Spleen (tissue), 11 donors: Measurements from ENCODE around the gene PPIL1. TPM values are rescaled to one million over a fixed set of nuclear protein-coding genes. Genes with fewer than 3 reads are reported as not detected.

Experiments
- DNase-seq: peaks from one replicate; pipeline ENCODE4 v3.0.0-alpha.2; 2020
- H3K27ac ChIP-seq, 8 donors: fragments of 200-600 bp; sonication (generic) in 7 of 8; 1 replicate in 4 of 8; 2 replicates in 4 of 8; pipeline versions ENCODE4 v1.5.0 to v1.8.0; 2016 to 2021; ENCODE audit warnings: inconsistent platforms in 4 of 8, mild to moderate bottlenecking in 4 of 8, moderate library complexity in 1 of 8
- H3K27me3 ChIP-seq, 7 donors: fragments of 200-600 bp; sonication (generic) in 6 of 7; replicated peaks in 1 of 7; 1 replicate in 4 of 7; 2 replicates in 3 of 7; pipeline versions ENCODE4 v1.5.0 to v1.8.0; 2016 to 2021; ENCODE audit warnings: inconsistent platforms in 3 of 7, mild to moderate bottlenecking in 1 of 7
- H3K36me3 ChIP-seq, 6 donors: fragments of 200-600 bp; sonication (generic) in 5 of 6; 1 replicate in 4 of 6; 2 replicates in 2 of 6; pipeline versions ENCODE4 v1.5.0 to v1.8.0; 2016 to 2021; ENCODE audit warnings: inconsistent platforms in 2 of 6
- H3K4me1 ChIP-seq, 6 donors: fragments of 200-600 bp; sonication (generic) in 5 of 6; 1 replicate in 3 of 6; 2 replicates in 3 of 6; pipeline versions ENCODE4 v1.5.0 to v1.8.0; 2016 to 2021; ENCODE audit warnings: inconsistent platforms in 3 of 6
- H3K4me3 ChIP-seq, 8 donors: fragments of 200-600 bp; sonication (generic) in 7 of 8; 1 replicate in 4 of 8; 2 replicates in 4 of 8; pipeline versions ENCODE4 v1.5.0 to v1.8.0; 2016 to 2021; ENCODE audit warnings: inconsistent platforms in 4 of 8, mild to moderate bottlenecking in 4 of 8, moderate library complexity in 2 of 8
- H3K9me3 ChIP-seq, 8 donors: fragments of 200-600 bp; sonication (generic) in 7 of 8; 1 replicate in 4 of 8; 2 replicates in 4 of 8; pipeline versions ENCODE4 v1.5.0 to v1.8.0; 2016 to 2021; ENCODE audit warnings: inconsistent platforms in 4 of 8
- POLR2A ChIP-seq, 3 donors: fragments of 450-650 bp; IDR thresholded peaks; one replicate each; pipeline ENCODE4 v1.5.1; 2017; ENCODE audit warnings: antibody characterized with exemption in 3 of 3, mild to moderate bottlenecking in 1 of 3
- POLR2AphosphoS5 ChIP-seq, 3 donors: sonication (generic); formaldehyde crosslinking; IDR thresholded peaks; one replicate each; pipeline ENCODE4 v1.5.1; 2017; ENCODE audit warnings: antibody characterized with exemption in 3 of 3
- WGBS, 5 donors: extraction: QIAGEN DNeasy Blood & Tissue Kit in 3 of 5; methylation state at CpG; one replicate each; pipeline versions ENCODE4 v1.1.5 to v1.1.7; 2013 to 2018; 5-methylcytosine and 5-hydroxymethylcytosine counted together
- intact Hi-C: fragments of 100-400 bp; cut with DNase I; formaldehyde crosslinking; loops from one replicate; pipeline ENCODE4 v1.15.0; 2023; ENCODE audit warnings: low total_unique reads
- polyA plus RNA-seq, 3 donors: library from polyadenylated mRNA; stranded (reverse); fragments of 200-250 nt; gene quantifications; one replicate each; pipeline ENCODE4 v1.2.1, GENCODE V29; 2013
- total RNA-seq, 7 donors: library from RNA; depleted of rRNA in 3 of 7; stranded (reverse); fragments of >200 nt in 3 of 7; fragmentation: NEBNext Ultra II Directional in 4 of 7; extraction: Animal tissue kit (Norgen Biotek cat#: 25700) in 4 of 7; gene quantifications; one replicate each; pipeline versions ENCODE4 v1.1.0 to v1.2.1, GENCODE V29; 2016 to 2021
- TF ChIP-seq, protein P1 (sequence below), 11 experiments: fragments of 200-600 bp in 7 of 11; fragments of 450-650 bp in 4 of 11; sonication (generic) in 4 of 11; IDR thresholded peaks in 8 of 11; conservative IDR thresholded peaks in 3 of 11; 1 replicate in 7 of 11; 2 replicates in 4 of 11; pipeline versions ENCODE4 v1.4.0 to v1.8.0; 2016 to 2021; ENCODE audit warnings: antibody characterized with exemption in 11 of 11, inconsistent platforms in 4 of 11, mild to moderate bottlenecking in 1 of 11
- donor health status: healthy with polysubstance abuse.
- donor health status: DM: no; HTN: no; CAD: no; lungs with moderate emphysema.
- donor health status: DM: no; HTN: no; CAD: no.
- donor health status: Bipolar disorder and iron deficiency.
- donor health status: healthy.
- donor health status: DM: no; HTN: no; CAD: no.
- donor health status: DM: yes; HTN: yes; CAD: no.

Gene PPIL1
- total and polyA plus RNA-seq, 10 donors = 8.7 to 26.4 (median 13.5) TPM

DNA sequence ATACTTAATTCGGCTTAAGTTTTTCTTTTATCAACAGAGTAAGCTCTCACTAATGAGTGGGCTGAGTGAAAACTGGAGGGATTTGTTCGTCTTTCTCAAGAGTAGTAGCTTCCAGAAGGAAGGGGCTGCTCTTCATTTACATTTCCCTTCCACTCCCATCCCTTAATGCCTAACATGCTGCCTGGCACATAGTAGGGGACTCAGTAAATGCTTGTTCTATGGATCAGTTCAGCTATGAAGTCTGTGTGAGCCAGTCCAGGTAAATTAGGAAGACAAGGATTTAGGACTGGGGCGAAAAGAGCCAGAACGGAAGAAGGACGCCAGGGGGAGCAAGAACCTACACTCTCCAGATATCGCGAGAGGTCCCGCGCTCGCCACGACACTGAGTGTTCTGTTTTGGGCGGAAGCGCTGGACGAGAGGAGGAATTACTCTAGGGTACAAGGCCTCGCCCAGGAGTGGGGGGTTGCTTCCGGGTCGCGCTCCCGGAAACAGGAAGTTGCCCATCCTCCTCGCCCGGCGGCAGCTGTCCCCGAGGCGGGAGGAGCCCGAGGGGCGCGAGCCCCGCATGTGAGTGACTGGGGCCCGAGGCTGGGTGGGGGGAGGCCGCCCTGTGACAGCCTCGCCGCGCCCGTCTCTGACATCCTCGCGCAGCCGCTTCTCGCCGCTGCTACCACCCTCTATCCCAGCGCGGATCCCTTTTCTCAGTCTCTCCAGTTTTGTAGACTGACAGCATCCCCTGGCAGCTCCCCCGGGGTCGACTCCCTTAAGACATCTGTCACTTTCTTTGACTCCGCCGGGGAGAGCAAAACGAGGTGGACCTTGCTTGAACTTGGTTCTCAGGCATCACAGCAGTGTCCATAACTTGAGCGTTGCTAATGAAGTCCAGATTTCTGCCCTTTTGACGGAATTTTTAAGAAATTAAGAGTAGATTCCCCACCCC, 11.1 kb upstream of the PPIL1 start, which contains the start of gene C6orf89:
TSS of gene C6orf89 (plus strand) at position 492 of the 941 bp plus-strand sequence. CDS start 13,493 bp downstream, outside the sequence.
- H3K36me3 ChIP-seq = no peaks in the 10 kb centered on the region
- 3 to 4% (median 3%) methylated on average over 43 to 48 of the region's 48 CpGs for WGBS, 5 donors
- intact Hi-C loops = loop anchor here (10.0 kb wide), 2 partner anchors 129 to 329 kb away; no protein-coding TSS in a partner anchor
- TF ChIP-seq, protein P1, sequence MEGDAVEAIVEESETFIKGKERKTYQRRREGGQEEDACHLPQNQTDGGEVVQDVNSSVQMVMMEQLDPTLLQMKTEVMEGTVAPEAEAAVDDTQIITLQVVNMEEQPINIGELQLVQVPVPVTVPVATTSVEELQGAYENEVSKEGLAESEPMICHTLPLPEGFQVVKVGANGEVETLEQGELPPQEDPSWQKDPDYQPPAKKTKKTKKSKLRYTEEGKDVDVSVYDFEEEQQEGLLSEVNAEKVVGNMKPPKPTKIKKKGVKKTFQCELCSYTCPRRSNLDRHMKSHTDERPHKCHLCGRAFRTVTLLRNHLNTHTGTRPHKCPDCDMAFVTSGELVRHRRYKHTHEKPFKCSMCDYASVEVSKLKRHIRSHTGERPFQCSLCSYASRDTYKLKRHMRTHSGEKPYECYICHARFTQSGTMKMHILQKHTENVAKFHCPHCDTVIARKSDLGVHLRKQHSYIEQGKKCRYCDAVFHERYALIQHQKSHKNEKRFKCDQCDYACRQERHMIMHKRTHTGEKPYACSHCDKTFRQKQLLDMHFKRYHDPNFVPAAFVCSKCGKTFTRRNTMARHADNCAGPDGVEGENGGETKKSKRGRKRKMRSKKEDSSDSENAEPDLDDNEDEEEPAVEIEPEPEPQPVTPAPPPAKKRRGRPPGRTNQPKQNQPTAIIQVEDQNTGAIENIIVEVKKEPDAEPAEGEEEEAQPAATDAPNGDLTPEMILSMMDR (IDR thresholded peaks at IDR 0.05 in 8 of 11, conservative IDR thresholded peaks at IDR 0.05 in 3 of 11) = peak; percentile 88 to 98 (median 92)
- TF ChIP-seq POLR2A (IDR thresholded peaks at IDR 0.05) = peak; percentile 29 to 53 (median 32)
- TF ChIP-seq POLR2AphosphoS5 (IDR thresholded peaks at IDR 0.05) = peak; percentile 95 to 98 (median 97)
- H3K4me1 ChIP-seq = peaks cover 9 to 51% (median 29%) of the 10 kb centered on the region in 6 donors
- peak within 1 kb of the TSS; percentile 85 to 90 (median 88) for H3K27ac ChIP-seq
- no peaks in the 10 kb centered on the region for H3K27me3 ChIP-seq
- peak; percentile 99 for DNase-seq
- no peaks in the 10 kb centered on the region for H3K9me3 ChIP-seq
- peak within 1 kb of the TSS; percentile 70 to 88 (median 78) for H3K4me3 ChIP-seq

DNA sequence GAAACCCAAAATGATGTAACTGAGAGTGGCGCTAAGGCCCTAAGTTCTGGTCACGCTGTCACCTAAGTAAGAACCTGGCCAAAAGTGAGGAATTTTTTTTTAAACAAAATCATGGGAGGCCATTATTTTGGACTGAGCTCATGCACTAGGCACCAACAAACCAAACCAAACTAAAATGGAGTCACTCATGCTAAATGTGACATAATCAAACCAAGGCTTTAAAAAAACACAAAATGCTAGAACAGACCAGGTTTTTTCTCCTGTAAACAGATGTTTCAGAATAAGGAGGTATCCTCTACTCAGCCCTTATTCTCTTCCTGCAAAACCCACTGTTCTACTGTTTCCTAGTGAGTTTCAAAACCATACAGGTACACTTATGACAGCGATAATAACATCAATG, 10.0 kb upstream of the PPIL1 start:
- 96 to 99% (median 98%) methylated on average over 3 of the region's 3 CpGs for WGBS, 5 donors
- H3K27ac ChIP-seq = peak overlapping the region in 2 of 8 donors; percentile 88 to 90
- peaks cover 9 to 44% (median 29%) of the 10 kb centered on the region in 6 donors for H3K4me1 ChIP-seq
- intact Hi-C loops = loop anchor here (10.0 kb wide), 2 partner anchors 130 to 330 kb away; no protein-coding TSS in a partner anchor
- H3K9me3 ChIP-seq = no peaks in the 10 kb centered on the region
- DNase-seq = no peak
- no peaks in the 10 kb centered on the region for H3K27me3 ChIP-seq
- H3K4me3 ChIP-seq = no peak overlapping the region
- no peaks in the 10 kb centered on the region for H3K36me3 ChIP-seq
- TF ChIP-seq POLR2A (IDR thresholded peaks at IDR 0.05) (no peak), POLR2AphosphoS5 (IDR thresholded peaks at IDR 0.05) (no peak)
- TF ChIP-seq, protein P1 (IDR thresholded peaks at IDR 0.05 in 8 of 11, conservative IDR thresholded peaks at IDR 0.05 in 3 of 11) = no peak

DNA sequence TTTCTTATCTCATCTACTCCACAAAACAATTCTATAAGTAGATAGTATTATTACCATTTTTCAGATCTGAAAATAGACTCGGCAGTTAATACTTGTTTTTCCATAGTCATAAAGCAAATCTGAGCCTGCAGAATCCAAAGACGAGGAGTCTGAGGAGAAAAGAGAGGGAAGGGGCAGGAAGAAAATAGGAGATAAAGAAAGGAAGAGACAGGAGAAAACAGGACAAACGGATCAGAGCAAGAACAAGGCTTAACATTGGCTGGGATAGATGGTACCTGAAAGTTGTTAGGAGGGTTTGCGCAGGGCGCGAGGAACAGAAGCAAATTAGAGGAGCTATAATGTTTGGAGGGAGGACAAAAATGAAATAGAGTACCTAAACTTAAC, 639 bp upstream of the PPIL1 start:
- intact Hi-C loops = no loop called here
- TF ChIP-seq POLR2A (IDR thresholded peaks at IDR 0.05) (peak in 1 of 3 donors; percentile 33), POLR2AphosphoS5 (IDR thresholded peaks at IDR 0.05) (no peak)
- TF ChIP-seq, protein P1 (IDR thresholded peaks at IDR 0.05 in 8 of 11, conservative IDR thresholded peaks at IDR 0.05 in 3 of 11) = no peak
- Histone ChIP-seq H3K27me3 (no peaks in the 10 kb centered on the region), H3K4me3 (peak overlapping the region; percentile 89 to 100 (median 96)), H3K36me3 (peaks cover 0 to 16% (median 6%) of the 10 kb centered on the region in 6 donors), H3K4me1 (peaks cover 15 to 43% (median 24%) of the 10 kb centered on the region in 6 donors), H3K9me3 (no peaks in the 10 kb centered on the region), H3K27ac (peak overlapping the region; percentile 83 to 97 (median 92))
- 44 to 50% (median 46%) methylated on average over 6 of the region's 6 CpGs for WGBS, 5 donors
- no peak for DNase-seq
